ENCODE results near the gene SLC44A5.

The SLC44A5 gene

GRCh38 chr1:75312620-75313019 lies 298.3 kb downstream of the SLC44A5 start:
- no peak for TF ChIP-seq CTCF (IDR thresholded peaks at IDR 0.05; ENCODE audit: borderline replicate concordance, insufficient read depth, low read depth, low read length)
- H3K4me3 ChIP-seq (ENCODE audit: low read depth, low read length) = no peak overlapping the region

- no peak for TF ChIP-seq CTCF (IDR thresholded peaks at IDR 0.05; ENCODE audit: borderline replicate concordance, insufficient read depth, low read depth, low read length)
- no peak overlapping the region for H3K4me3 ChIP-seq (ENCODE audit: low read depth, low read length)
Measured at GRCh38 chr1:75310067-75310466, 300.8 kb downstream of the SLC44A5 start.

GRCh38 chr1:75308365-75308764 lies 302.5 kb downstream of the SLC44A5 start:
- no peak overlapping the region for H3K4me3 ChIP-seq (ENCODE audit: low read depth, low read length)
- TF ChIP-seq CTCF (IDR thresholded peaks at IDR 0.05; ENCODE audit: borderline replicate concordance, insufficient read depth, low read depth, low read length) = no peak

GRCh38 chr1:75305061-75305460 lies 305.9 kb downstream of the SLC44A5 start:
- no peak for TF ChIP-seq CTCF (IDR thresholded peaks at IDR 0.05; ENCODE audit: borderline replicate concordance, insufficient read depth, low read depth, low read length)

GRCh38 chr1:75293270-75293669 lies 317.6 kb downstream of the SLC44A5 start:
- H3K4me3 ChIP-seq (ENCODE audit: low read depth, low read length) = no peak overlapping the region
- TF ChIP-seq CTCF (IDR thresholded peaks at IDR 0.05; ENCODE audit: borderline replicate concordance, insufficient read depth, low read depth, low read length) = no peak

More at GRCh38 chr1:75305061-75305460, 305.9 kb downstream of the SLC44A5 start:
- H3K4me3 ChIP-seq (ENCODE audit: low read depth, low read length) = no peak overlapping the region

GRCh38 chr1:75292013-75292412 lies 318.9 kb downstream of the SLC44A5 start:
- no peak overlapping the region for H3K4me3 ChIP-seq (ENCODE audit: low read depth, low read length)
- TF ChIP-seq CTCF (IDR thresholded peaks at IDR 0.05; ENCODE audit: borderline replicate concordance, insufficient read depth, low read depth, low read length) = no peak

- H3K4me3 ChIP-seq (ENCODE audit: low read depth, low read length) = no peak overlapping the region
- no peak for TF ChIP-seq CTCF (IDR thresholded peaks at IDR 0.05; ENCODE audit: borderline replicate concordance, insufficient read depth, low read depth, low read length)
Measured at GRCh38 chr1:75276385-75276784, 334.5 kb downstream of the SLC44A5 start.
